Measurements from ENCODE around the gene ZBTB7C.

ZBTB7C gene

GRCh38 chr18:48139431-48140347 is 269.5 kb downstream of the ZBTB7C start (continued):
- peak; percentile 87 for TF ChIP-seq ZIC2 (tag by site-specific recombination; IDR thresholded peaks at IDR 0.05)
- TF ChIP-seq ZNF362 (tag by site-specific recombination; IDR thresholded peaks at IDR 0.05) = no peak
- TF ChIP-seq ZNF639 (tag by site-specific recombination; IDR thresholded peaks at IDR 0.05) = no peak
- 0 out of 2 replicates have a peak, but pooled peaks have one; percentile 11 for TF ChIP-seq SP2 (tag by site-specific recombination; IDR thresholded peaks at IDR 0.05)
- TF ChIP-seq ZNF302 (tag by site-specific recombination; IDR thresholded peaks at IDR 0.05; ENCODE audit: low read depth) = no peak
- TF ChIP-seq EGR2 (tag by site-specific recombination; IDR thresholded peaks at IDR 0.05; ENCODE audit: low read depth) = peak; percentile 37; the same call in 1 of the 2 replicates
- TF ChIP-seq ZNF629 (tag by site-specific recombination; IDR thresholded peaks at IDR 0.05) = no peak
- TF ChIP-seq REPIN1 (tag by site-specific recombination; IDR thresholded peaks at IDR 0.05; ENCODE audit: low read depth) = no peak
- TF ChIP-seq ZNF843 (tag by site-specific recombination; IDR thresholded peaks at IDR 0.05) = no peak
- no peak for TF ChIP-seq ZNF513 (tag by site-specific recombination; IDR thresholded peaks at IDR 0.05)
- no peak for TF ChIP-seq BCL11A (tag by site-specific recombination; IDR thresholded peaks at IDR 0.05; ENCODE audit: low read depth)
- no peak for TF ChIP-seq ZNF391 (tag by site-specific recombination; IDR thresholded peaks at IDR 0.05; ENCODE audit: borderline replicate concordance, low read depth)
- TF ChIP-seq ZFHX2 (tag by site-specific recombination; conservative IDR thresholded peaks at IDR 0.05) = peak; percentile 78
- TF ChIP-seq ZNF510 (tag by site-specific recombination; IDR thresholded peaks at IDR 0.05; ENCODE audit: insufficient replicate concordance) = no peak

- CTCF ChIA-PET = interaction anchor here (0.5 to 0.8 kb wide), 2 partner anchors 11 to 306 kb away, joined by 3 to 4 read pairs; no protein-coding TSS in a partner anchor
- Histone ChIP-seq H3K9me3 (ENCODE audit: control insufficient read depth, insufficient read depth, low read depth, low read length) (no peaks in the 10 kb centered on the region), H3K36me3 (ENCODE audit: control insufficient read depth in 2 of 2, insufficient read depth in 1 of 2, low read length in 2 of 2) (no peaks in the 10 kb centered on the region), H3K4me1 (ENCODE audit: control insufficient read depth, insufficient read depth, low read length) (peaks cover 33% of the 10 kb centered on the region), H3K4me3 (ENCODE audit: low read depth, low read length) (no peak overlapping the region), H3K27ac (ENCODE audit: extremely low read depth, low read depth, low read length) (no peak overlapping the region)
- POLR2A ChIA-PET = interaction anchor here (1.5 kb wide), 1 partner anchor 13 kb away, joined by 5 read pairs; no protein-coding TSS in a partner anchor
- TF ChIP-seq HIC1 (tag by site-specific recombination; IDR thresholded peaks at IDR 0.05) = no peak
- no peak for TF ChIP-seq TSHZ1 (tag by site-specific recombination; IDR thresholded peaks at IDR 0.05; ENCODE audit: borderline replicate concordance)
- TF ChIP-seq ZNF639 (tag by site-specific recombination; IDR thresholded peaks at IDR 0.05) = no peak
- TF ChIP-seq ZNF280C (tag by site-specific recombination; IDR thresholded peaks at IDR 0.05) = no peak
- no peak for TF ChIP-seq ZNF580 (tag by site-specific recombination; IDR thresholded peaks at IDR 0.05)
These were observed 270.3 kb downstream of the ZBTB7C start for GRCh38 chr18:48138660-48139430.
